GM21825 (cell line): Measurements from ENCODE around the gene GSAP.

Experiments used
- ATAC-seq: cut with Tn5 transposase; IDR thresholded peaks from one replicate; pipeline ENCODE4 v1.9.1; 2021; ENCODE audit warnings: mild to moderate bottlenecking, moderate library complexity; ENCODE audit not compliant: unreplicated experiment

Gene GSAP

DNA sequence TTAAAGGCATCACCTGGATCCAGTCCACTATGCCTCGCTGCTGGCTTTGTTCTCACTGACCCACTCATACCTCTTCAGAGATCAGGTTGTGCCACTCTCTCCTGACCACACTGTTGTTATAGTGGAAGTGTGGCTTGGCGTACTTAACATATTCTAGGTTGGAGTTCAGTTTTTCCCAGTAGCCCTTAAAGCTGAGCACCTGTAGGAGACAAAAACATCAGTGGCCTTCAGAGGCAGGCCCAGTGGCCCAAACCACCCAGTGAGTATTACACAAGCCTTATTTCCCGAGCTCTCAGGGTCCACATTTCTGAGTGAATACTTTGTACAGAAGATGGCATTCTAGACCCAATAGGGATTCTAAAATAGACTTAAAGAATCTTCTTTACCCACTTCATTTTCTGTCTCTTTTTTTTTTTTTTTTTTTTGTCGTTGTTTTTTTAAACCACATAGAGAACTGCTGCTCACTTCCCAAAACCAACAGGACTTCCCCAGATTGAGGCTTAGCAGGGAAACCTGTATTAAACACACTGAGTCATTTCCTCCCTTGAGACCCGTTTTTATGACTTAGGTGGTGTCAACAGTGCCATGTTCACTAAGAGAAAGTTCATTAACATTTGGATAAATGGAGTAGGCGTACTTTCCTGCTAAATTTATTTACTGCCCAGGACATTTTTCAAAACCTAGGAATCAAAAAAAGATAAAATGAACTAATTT, 85.8 kb downstream of the GSAP start:
- ATAC-seq: peak; percentile 65

GRCh38 chr7:77329466-77330168, 86.5 kb downstream of the GSAP start:
- peak; percentile 10 for ATAC-seq

DNA sequence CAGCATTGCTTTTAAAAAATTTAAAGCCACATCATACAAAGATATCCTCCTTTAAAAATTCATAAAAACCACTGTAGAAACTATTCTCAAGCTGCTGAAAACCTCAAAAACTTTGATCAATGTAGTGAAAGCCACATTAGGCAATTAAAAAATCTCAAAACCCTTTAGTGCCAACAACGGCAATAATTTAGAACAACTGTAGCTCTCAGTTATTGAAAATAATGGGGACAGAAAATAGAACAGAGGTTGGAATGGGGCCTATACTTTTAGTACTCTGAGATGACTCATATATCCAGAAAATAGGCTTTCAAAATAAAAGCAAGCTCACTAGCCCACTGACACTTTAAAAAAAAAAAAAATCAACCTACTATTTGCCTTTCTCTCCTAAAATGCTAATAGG, 87.5 kb downstream of the GSAP start:
- ATAC-seq: no peak

- no peak for ATAC-seq
These were observed 88.1 kb downstream of the GSAP start for GRCh38 chr7:77327932-77328628.

- no peak for ATAC-seq
These were observed 88.8 kb downstream of the GSAP start for GRCh38 chr7:77327067-77327931.

GRCh38 chr7:77326131-77326530, 90.0 kb downstream of the GSAP start:
- no peak for ATAC-seq

DNA sequence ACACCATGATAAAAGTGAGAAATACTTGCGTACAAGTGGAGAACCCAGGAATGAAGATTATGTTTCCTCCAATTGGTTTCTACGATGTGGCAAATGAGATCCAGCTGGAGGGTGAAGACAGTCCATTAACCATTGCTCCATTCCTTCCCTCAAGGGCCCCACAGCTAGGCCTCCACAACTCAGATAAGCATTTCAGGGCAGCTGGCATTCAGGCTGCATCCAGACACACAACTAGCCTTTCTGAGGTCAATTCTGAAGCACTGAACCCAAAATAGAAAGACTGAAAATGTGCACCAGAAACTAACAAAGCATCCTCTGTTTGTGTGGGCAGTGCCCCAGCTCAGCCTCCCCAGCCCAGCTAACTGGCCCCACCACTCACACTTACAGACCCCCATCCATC, 94.8 kb downstream of the GSAP start:
- no peak for ATAC-seq

DNA sequence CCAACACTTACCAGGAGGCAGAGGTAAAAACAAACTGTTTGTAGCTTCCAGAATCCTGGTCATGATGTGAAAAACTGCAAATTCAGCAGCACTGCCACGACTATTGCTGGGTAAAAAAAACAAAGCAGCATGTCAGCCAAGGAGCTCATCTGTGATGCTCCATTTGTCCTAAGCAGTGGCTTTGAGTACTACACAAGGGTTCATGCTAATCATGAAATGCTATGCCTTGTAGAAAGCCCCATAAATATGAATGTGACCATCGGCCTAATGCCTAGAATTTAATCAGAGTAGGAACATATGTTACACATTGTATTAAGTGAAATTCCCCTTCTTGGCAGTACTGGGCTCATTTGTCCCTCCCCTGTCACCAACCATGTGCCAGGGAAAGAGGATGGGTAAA, 95.4 kb downstream of the GSAP start:
- no peak for ATAC-seq

- no peak for ATAC-seq
These were observed 96.0 kb downstream of the GSAP start for GRCh38 chr7:77320137-77320536.

- no peak for ATAC-seq
These were observed 98.1 kb downstream of the GSAP start for GRCh38 chr7:77318019-77318418.

- ATAC-seq: no peak
These were observed 99.8 kb downstream of the GSAP start for GRCh38 chr7:77316219-77316978.

- no peak for ATAC-seq
These were observed 101.0 kb downstream of the GSAP start for GRCh38 chr7:77315182-77315591.

DNA sequence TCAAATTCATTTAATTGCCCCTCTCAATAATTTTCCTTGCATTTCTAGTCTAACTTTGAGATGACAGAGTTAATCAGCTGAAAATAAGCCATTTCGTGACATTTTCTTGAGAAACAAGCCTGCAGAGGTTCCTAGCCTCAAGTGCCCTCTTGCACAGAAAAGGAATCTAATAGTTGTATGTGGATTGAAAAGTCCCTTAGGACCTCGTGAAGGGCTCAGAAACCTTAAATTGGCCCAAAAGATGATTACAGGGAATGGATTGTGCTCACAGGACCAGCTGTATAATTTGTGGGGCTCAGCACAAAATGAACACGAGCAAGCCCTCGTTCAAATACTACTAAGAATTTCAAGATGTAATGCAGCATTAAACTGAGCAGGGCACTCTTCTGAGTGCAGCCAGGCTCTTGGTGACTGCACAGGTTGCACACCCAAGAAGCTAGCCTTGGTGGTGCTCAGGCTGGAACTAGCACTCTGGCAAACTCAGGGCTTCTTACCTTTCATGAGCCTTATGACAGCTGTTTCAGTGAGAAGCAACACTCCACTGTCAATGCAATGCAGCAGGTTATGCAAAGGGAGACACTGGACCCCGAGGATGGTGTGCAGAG, 102.2 kb downstream of the GSAP start:
- no peak for ATAC-seq

- no peak for ATAC-seq
These were observed 103.1 kb downstream of the GSAP start for GRCh38 chr7:77313085-77313484.

DNA sequence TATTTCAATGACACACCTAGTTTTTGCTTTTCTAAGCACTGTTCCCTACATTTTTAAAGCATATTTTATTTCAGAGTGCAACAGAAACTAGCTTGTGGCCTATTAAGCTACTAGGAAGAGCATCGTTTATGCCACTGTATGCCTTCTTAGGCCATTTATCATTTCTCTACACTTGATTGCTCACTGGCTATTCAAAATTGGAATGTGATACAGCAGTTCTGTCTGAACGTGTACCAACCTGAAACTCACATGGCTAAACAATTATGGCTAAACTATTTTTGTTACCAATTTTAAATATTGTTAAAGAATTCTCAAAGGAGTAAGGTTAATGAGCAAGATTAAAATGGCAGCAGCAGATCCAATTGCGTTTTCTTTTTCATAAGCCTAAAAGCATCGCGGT, 105.2 kb downstream of the GSAP start:
- no peak for ATAC-seq

DNA sequence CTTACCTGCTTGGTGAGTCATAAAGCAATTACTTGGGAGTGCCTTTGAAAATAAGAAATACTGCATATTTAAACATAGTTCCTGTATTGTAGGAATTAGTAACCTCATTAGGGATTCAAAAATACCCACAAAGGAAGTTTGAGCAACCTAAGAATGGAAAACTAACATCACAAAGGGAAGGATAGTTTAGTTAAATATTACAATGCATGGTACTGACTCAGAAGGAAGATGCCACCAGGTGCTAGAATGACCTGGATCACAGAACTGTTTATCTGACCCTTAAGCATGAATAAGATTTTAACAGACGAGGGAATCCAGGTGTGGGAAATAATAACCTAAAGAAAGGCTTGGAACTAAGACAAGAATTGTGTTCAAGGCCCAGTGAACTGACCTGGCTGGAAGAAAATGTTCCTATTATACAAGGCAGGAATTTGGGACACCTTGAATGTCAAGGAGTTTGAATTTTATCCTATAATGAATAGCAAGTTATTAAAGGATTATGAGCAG, 106.4 kb downstream of the GSAP start:
- no peak for ATAC-seq

GRCh38 chr7:77308792-77309191, 107.4 kb downstream of the GSAP start:
- no peak for ATAC-seq

DNA sequence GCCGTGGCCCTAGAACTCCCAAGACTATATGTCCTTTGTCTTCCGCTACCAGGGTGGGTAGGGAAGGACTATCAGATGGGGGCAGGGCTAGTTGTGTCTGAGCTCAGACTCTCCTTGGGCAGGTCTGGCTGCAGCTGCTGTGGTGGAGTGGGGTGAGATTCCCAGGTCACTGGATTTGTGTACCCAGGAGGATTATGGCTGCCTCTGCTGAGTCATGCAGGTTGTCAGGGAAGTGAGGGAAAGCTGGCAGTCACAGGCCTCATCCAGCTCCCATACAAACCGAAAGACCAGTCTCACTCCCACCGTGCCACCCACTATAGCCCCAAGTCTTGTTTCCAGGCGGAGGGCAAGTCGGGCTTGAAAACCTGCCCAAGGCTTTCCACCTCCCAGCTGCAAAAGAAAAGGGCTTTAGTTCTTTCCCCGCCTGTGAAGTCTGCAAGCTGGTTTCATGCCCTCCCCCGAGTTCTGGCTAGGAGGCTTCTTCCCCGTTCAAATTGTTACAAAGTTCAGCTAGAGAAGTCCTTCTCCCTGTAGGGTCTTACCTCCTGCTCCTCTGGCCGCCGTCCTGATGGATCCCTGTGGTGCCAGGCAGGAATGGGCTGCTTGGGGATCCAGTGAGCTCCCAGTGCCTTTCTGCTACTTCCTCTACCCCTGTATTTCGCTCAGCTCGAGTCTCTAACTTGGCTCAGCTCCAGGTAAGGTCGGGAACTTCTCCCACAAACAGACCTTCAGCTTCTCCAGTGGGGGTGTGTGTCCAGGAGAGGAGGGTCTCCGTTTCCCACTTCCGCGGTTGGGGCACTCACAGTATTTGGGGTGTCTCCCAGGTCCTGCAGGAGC, 109.7 kb downstream of the GSAP start:
- ATAC-seq: no peak

DNA sequence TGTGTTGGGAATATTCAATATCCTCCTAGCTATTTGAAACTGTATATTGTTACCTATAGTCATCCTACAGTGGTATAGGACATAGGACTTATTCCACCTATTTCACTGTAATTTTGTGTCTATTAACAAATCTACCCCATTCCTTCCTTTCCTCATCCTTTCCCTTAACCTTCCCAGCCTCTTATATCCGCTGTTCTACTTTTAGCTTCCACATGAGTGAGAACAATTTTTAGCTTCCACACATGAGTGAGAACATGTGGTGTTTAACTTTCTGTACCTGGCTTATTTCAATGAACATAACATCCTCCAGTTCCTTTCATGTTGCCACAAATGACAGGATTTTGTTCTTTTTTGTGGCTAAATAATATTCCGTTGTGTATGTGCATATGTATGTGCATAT, 120.6 kb downstream of the GSAP start:
- no peak for ATAC-seq
